Measurements from ENCODE around the gene PSAP. TPM values are rescaled to one million over a fixed set of nuclear protein-coding genes. Genes with fewer than 3 reads are reported as not detected.
"Not testable (repeated sequence)": the region's sequence is repeated elsewhere in the genome, so short reads cannot be mapped to it uniquely, and the experiment has no call there.

Gene PSAP
- total RNA-seq, 1 experiment from 2014 or later = 683 TPM

DNA sequence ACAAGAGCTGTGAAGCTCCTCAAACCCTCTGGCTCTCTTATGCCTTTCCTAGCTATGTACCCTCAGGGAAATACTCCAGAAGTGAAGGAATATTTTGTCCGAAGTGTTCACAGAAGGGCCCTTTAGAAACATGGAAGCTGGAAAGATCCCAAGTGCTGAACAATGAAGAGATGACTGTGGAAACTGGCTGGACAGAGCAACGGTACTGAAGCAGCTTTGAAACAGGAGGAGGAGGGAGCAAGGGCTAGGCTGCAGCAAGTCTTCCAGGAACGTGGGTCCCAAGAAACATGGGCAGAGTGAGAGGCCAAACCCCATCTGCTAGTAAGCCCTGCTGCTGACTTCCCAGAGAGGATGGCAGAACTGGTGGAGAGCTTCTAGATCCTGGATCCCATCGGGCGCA, 3.0 kb upstream of the PSAP start:
- ChIA-PET POLR2A (ENCODE audit: unreplicated experiment) (no interaction called here), CTCF (interaction anchor here (0.6 to 0.7 kb wide), 2 partner anchors 12 to 439 kb away, joined by 5 to 7 read pairs; no protein-coding TSS in a partner anchor)
- H3K9me3 ChIP-seq (ENCODE audit: insufficient read depth, low read depth) = no peaks in the 10 kb centered on the region
- no TSS peak for BruUV-seq (replicated peaks)
- TF ChIP-seq, protein P1, sequence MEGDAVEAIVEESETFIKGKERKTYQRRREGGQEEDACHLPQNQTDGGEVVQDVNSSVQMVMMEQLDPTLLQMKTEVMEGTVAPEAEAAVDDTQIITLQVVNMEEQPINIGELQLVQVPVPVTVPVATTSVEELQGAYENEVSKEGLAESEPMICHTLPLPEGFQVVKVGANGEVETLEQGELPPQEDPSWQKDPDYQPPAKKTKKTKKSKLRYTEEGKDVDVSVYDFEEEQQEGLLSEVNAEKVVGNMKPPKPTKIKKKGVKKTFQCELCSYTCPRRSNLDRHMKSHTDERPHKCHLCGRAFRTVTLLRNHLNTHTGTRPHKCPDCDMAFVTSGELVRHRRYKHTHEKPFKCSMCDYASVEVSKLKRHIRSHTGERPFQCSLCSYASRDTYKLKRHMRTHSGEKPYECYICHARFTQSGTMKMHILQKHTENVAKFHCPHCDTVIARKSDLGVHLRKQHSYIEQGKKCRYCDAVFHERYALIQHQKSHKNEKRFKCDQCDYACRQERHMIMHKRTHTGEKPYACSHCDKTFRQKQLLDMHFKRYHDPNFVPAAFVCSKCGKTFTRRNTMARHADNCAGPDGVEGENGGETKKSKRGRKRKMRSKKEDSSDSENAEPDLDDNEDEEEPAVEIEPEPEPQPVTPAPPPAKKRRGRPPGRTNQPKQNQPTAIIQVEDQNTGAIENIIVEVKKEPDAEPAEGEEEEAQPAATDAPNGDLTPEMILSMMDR (conservative IDR thresholded peaks at IDR 0.05) = no peak
- TF ChIP-seq EZH2 (IDR thresholded peaks at IDR 0.05; ENCODE audit: low read depth) = no peak
- peaks cover 3% of the 10 kb centered on the region; the same call in 1 of the 2 replicates for H3F3A ChIP-seq (ENCODE audit: insufficient read depth, low read depth)
- H3K4me1 ChIP-seq (replicated peaks; ENCODE audit: insufficient read depth) = peaks cover 16% of the 10 kb centered on the region
- H3K27ac ChIP-seq = no peak overlapping the region
- no peak overlapping the region for H3K4me3 ChIP-seq
- no peak for DNase-seq
- no peaks in the 10 kb centered on the region for H3K36me3 ChIP-seq (ENCODE audit: low read depth)
- no peak overlapping the region for H2AFZ ChIP-seq
- H3K9me2 ChIP-seq (ENCODE audit: insufficient read depth) = no peaks in the 10 kb centered on the region
- no peaks in the 10 kb centered on the region for H3K27me3 ChIP-seq (ENCODE audit: insufficient read depth, low read depth)
- no peak overlapping the region for H3K4me2 ChIP-seq
- peaks cover 20% of the 10 kb centered on the region for H3K79me2 ChIP-seq (ENCODE audit: low read depth)
- H4K20me1 ChIP-seq (ENCODE audit: insufficient read depth) = peaks cover 8% of the 10 kb centered on the region
- intact Hi-C loops (cut with micrococcal nuclease; ENCODE audit: unreplicated experiment) = no loop called here

DNA sequence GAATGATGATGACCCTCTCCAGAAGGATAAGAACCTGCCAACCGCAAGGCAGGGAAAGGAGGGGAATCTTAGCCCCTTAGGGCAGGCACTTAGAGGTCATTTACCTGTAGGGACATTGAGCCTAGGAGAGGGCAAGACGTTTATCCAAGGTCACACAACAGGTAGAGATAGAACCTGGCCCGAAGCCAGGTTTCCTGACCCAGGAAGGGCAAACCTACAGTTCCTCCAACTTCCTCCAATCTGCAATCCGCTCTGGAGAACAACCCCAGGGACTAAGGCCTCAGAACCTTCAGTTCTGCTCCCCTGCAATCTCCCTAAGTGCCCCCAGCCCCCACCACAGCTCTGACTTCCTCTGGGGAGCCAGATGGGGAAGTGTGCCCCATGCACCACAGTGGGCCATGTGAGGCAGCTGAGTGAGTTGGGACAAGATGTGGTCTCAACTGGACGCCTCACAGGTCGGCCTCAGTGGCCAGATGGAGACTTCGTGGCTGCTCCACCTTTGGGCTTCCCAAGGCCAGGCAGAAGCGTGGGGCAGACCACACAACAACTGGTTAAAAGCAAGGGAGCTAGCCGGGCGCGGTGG, 1.4 kb upstream of the PSAP start:
- Histone ChIP-seq H3F3A (ENCODE audit: insufficient read depth, low read depth) (peaks cover 3% of the 10 kb centered on the region; the same call in 1 of the 2 replicates), H2AFZ (no peak overlapping the region), H3K4me1 (replicated peaks; ENCODE audit: insufficient read depth) (peaks cover 32% of the 10 kb centered on the region), H3K27me3 (ENCODE audit: insufficient read depth, low read depth) (no peaks in the 10 kb centered on the region), H3K27ac (no peak overlapping the region), H3K79me2 (ENCODE audit: low read depth) (peaks cover 35% of the 10 kb centered on the region), H4K20me1 (ENCODE audit: insufficient read depth) (peaks cover 21% of the 10 kb centered on the region), H3K4me3 (no peak overlapping the region), H3K9me2 (ENCODE audit: insufficient read depth) (no peaks in the 10 kb centered on the region), H3K36me3 (ENCODE audit: low read depth) (no peaks in the 10 kb centered on the region), H3K9me3 (ENCODE audit: insufficient read depth, low read depth) (no peaks in the 10 kb centered on the region), H3K4me2 (no peak overlapping the region)
- intact Hi-C loops (cut with micrococcal nuclease; ENCODE audit: unreplicated experiment) = no loop called here
- no TSS peak for BruUV-seq (replicated peaks)
- CTCF ChIA-PET = no interaction called here
- TF ChIP-seq, protein P1 (conservative IDR thresholded peaks at IDR 0.05) = no peak
- no peak for TF ChIP-seq EZH2 (IDR thresholded peaks at IDR 0.05; ENCODE audit: low read depth)
- DNase-seq = no peak
- POLR2A ChIA-PET (ENCODE audit: unreplicated experiment) = no interaction called here

DNA sequence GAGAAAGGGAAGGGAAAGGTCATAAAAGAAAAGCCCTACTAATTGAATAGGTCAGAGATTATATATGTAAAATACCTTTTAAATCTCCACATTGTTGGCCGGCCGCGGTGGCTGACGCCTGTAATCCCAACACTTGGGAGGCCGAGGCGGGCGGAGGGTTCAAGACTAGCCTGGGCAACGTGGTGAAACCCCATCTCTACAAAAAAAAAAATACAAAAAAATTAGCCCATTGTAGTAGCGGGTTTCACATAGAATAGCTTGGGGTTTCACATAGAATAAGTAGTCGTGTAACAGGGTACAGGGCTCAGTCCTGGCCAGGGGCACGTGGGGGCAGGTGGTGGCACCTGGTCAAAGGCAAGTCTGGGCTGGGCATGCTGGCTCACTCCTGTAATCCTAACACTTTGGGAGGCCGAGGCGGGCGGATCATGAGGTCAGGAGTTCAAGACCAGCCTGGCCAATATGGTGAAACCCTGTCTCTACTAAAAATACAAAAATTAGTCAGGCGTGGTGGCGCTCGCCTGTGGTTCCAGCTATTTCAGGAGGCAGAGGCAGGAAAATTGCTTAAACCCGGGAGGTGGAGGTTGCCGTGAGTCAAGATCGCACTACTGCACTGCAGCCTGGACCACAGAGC, 529 bp upstream of the PSAP start:
- Histone ChIP-seq H3K27ac (peak overlapping the region; percentile 76), H4K20me1 (ENCODE audit: insufficient read depth) (peaks cover 25% of the 10 kb centered on the region), H3K4me2 (peak overlapping the region; percentile 98), H3K4me3 (peak overlapping the region; percentile 87; the same call in 1 of the 2 replicates), H2AFZ (peak overlapping the region; percentile 68), H3K79me2 (ENCODE audit: low read depth) (peaks cover 44% of the 10 kb centered on the region), H3K4me1 (replicated peaks; ENCODE audit: insufficient read depth) (peaks cover 40% of the 10 kb centered on the region)
- intact Hi-C loops (cut with micrococcal nuclease; ENCODE audit: unreplicated experiment) = loop anchor here (1.0 kb wide), 2 partner anchors 9 to 13 kb away; no protein-coding TSS in a partner anchor
- not testable (repeated sequence) for H3K9me2 ChIP-seq (ENCODE audit: insufficient read depth); H3K27me3 ChIP-seq (ENCODE audit: insufficient read depth, low read depth); H3K9me3 ChIP-seq (ENCODE audit: insufficient read depth, low read depth); H3F3A ChIP-seq (ENCODE audit: insufficient read depth, low read depth); H3K36me3 ChIP-seq (ENCODE audit: low read depth)
- ChIA-PET CTCF (interaction anchor here (0.8 to 0.9 kb wide), 2 partner anchors 45 to 86 kb away, joined by 3 read pairs; no protein-coding TSS in a partner anchor), POLR2A (ENCODE audit: unreplicated experiment) (interaction anchor here (0.7 to 1.0 kb wide), 7 partner anchors 8 to 962 kb away, joined by 4 to 11 read pairs (median 6); no protein-coding TSS in a partner anchor)
- TSS peak; percentile 95 for BruUV-seq (replicated peaks)
- peak in 1 of 2 experiments; percentile 28 for DNase-seq
